ENCODE results near the gene SALL4.
"Not testable (repeated sequence)": the region's sequence is repeated elsewhere in the genome, so short reads cannot be mapped to it uniquely, and the experiment has no call there.

SALL4 gene

DNA sequence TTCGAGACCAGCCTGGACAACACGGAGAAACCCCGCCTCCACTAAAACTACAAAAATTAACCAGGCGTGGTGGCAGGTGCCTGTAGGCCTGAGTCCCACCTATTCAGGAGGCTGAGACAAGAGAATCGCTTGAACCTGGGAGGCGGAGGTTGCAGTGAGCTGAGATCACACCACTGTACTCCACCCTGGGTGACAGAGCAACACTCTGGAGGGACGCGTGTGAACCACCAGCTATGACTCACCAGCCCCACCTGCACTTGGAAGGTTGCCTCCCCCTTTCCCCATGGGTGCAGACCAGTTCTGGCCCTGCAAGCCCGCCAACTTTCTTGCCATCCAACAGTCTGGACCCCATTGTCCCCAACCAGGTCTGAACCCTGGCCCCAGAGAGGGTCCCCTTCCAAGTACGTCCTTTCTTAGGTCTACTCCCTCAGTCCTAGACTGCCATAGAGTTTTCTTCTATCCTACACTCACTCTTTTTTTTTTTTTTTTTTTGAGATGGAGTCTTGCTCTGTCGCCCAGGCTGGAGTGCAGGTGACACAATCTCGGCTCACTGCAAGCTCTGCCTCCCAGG is 63.4 kb downstream of the SALL4 start:
- H3K27ac ChIP-seq (ENCODE audit: insufficient read depth in 1 of 2, low read depth in 1 of 2, low read length in 2 of 2, poor library complexity in 1 of 2, severe bottlenecking in 2 of 2) = no peak overlapping the region
- no peaks in the 10 kb centered on the region for H3K9me3 ChIP-seq (ENCODE audit: control extremely low read depth in 1 of 5, control insufficient read depth in 4 of 5, insufficient read depth in 2 of 5, low read depth in 1 of 5, low read length in 4 of 5)
- no peaks in the 10 kb centered on the region for H3K4me1 ChIP-seq (ENCODE audit: control extremely low read depth in 1 of 4, control insufficient read depth in 4 of 4, insufficient read depth in 4 of 4, low read length in 3 of 4)
- H3K4me3 ChIP-seq (ENCODE audit: control insufficient read depth in 1 of 7, extremely low read depth in 1 of 7, insufficient read depth in 4 of 7, low read depth in 2 of 7, low read length in 6 of 7) = no peak overlapping the region
- DNase-seq = no peak
- ChIA-PET POLR2A (no interaction called here), CTCF (interaction anchor here (1.5 kb wide), 1 partner anchor 8 kb away, joined by 3 read pairs; no protein-coding TSS in a partner anchor)
- 97% methylated on average over 11 of the region's 12 CpGs for WGBS (ENCODE audit: insufficient coverage)
- no peaks in the 10 kb centered on the region for H3K27me3 ChIP-seq (replicated peaks in 2 of 5; ENCODE audit: control insufficient read depth in 4 of 5, insufficient read depth in 5 of 5, low read length in 4 of 5)
- H3K36me3 ChIP-seq (ENCODE audit: control insufficient read depth in 4 of 4, insufficient read depth in 4 of 4, low read length in 3 of 4) = peaks cover 0 to 2% (median 0%) of the 10 kb centered on the region in 4 experiments

DNA sequence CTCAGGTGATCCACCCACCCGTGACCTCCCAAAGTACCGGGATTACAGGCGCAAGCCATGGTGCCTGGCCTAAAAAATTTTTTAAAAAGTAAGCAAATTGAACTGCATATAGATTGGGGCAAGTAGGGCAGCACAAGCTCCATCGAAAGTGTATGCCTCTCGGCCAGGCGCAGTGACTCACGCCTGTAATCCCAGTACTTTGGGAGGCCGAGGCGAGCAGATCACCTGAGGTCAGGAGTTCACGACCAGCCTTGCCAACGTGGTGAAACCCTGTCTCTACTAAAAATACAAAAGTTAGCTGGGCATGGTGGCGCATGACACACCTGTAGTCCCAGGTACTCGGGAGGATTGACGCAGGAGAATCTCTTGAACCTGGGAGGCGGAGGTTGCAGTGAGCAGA is 64.1 kb downstream of the SALL4 start:
- H3K9me3 ChIP-seq (ENCODE audit: control extremely low read depth in 1 of 5, control insufficient read depth in 4 of 5, insufficient read depth in 2 of 5, low read depth in 1 of 5, low read length in 4 of 5); H3K36me3 ChIP-seq (ENCODE audit: control insufficient read depth in 4 of 4, insufficient read depth in 4 of 4, low read length in 3 of 4); DNase-seq; H3K4me1 ChIP-seq (ENCODE audit: control extremely low read depth in 1 of 4, control insufficient read depth in 4 of 4, insufficient read depth in 4 of 4, low read length in 3 of 4); H3K27ac ChIP-seq (ENCODE audit: insufficient read depth in 1 of 2, low read depth in 1 of 2, low read length in 2 of 2, poor library complexity in 1 of 2, severe bottlenecking in 2 of 2); H3K27me3 ChIP-seq (replicated peaks in 2 of 5; ENCODE audit: control insufficient read depth in 4 of 5, insufficient read depth in 5 of 5, low read length in 4 of 5); POLR2A ChIA-PET; H3K4me3 ChIP-seq (ENCODE audit: control insufficient read depth in 1 of 7, extremely low read depth in 1 of 7, insufficient read depth in 4 of 7, low read depth in 2 of 7, low read length in 6 of 7): not testable (repeated sequence)
- CTCF ChIA-PET = interaction anchor here (1.5 kb wide), 1 partner anchor 9 kb away, joined by 3 read pairs; no protein-coding TSS in a partner anchor
- WGBS (ENCODE audit: insufficient coverage) = 96% methylated on average over 14 of the region's 15 CpGs

DNA sequence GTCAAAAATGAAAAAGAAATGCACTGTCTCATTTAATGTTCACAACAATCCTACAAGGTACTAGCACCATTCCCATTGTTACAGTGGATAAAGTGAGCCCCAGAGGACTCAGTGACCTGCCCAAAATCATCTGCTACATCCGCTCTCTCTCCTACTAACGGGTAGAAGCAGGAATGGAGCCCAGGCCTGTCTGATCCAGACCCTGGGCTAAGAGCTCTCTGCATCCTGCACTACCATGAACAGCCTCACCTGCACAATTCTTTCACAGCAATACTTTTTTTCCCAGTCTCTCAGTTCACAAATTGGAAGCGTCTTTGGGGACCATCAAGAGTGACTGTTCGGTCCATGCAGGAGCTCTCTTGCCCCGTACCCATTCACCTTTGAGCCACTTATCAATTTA is 65.4 kb downstream of the SALL4 start:
- H3K27ac ChIP-seq (ENCODE audit: insufficient read depth in 1 of 2, low read depth in 1 of 2, low read length in 2 of 2, poor library complexity in 1 of 2, severe bottlenecking in 2 of 2) = no peak overlapping the region
- WGBS (ENCODE audit: insufficient coverage) = 80% methylated on average over 5 of the region's 5 CpGs
- H3K4me3 ChIP-seq (ENCODE audit: control insufficient read depth in 1 of 7, extremely low read depth in 1 of 7, insufficient read depth in 4 of 7, low read depth in 2 of 7, low read length in 6 of 7) = no peak overlapping the region
- CTCF ChIA-PET = interaction anchor here (1.1 kb wide), 1 partner anchor 11 kb away, joined by 4 read pairs; no protein-coding TSS in a partner anchor
- DNase-seq = no peak
- H3K27me3 ChIP-seq (replicated peaks in 2 of 5; ENCODE audit: control insufficient read depth in 4 of 5, insufficient read depth in 5 of 5, low read length in 4 of 5) = no peaks in the 10 kb centered on the region
- peaks cover 0 to 2% (median 0%) of the 10 kb centered on the region in 4 experiments for H3K36me3 ChIP-seq (ENCODE audit: control insufficient read depth in 4 of 4, insufficient read depth in 4 of 4, low read length in 3 of 4)
- POLR2A ChIA-PET = no interaction called here
- H3K9me3 ChIP-seq (ENCODE audit: control extremely low read depth in 1 of 5, control insufficient read depth in 4 of 5, insufficient read depth in 2 of 5, low read depth in 1 of 5, low read length in 4 of 5) = no peaks in the 10 kb centered on the region
- peaks cover 0 to 7% (median 5%) of the 10 kb centered on the region in 4 experiments for H3K4me1 ChIP-seq (ENCODE audit: control extremely low read depth in 1 of 4, control insufficient read depth in 4 of 4, insufficient read depth in 4 of 4, low read length in 3 of 4)

DNA sequence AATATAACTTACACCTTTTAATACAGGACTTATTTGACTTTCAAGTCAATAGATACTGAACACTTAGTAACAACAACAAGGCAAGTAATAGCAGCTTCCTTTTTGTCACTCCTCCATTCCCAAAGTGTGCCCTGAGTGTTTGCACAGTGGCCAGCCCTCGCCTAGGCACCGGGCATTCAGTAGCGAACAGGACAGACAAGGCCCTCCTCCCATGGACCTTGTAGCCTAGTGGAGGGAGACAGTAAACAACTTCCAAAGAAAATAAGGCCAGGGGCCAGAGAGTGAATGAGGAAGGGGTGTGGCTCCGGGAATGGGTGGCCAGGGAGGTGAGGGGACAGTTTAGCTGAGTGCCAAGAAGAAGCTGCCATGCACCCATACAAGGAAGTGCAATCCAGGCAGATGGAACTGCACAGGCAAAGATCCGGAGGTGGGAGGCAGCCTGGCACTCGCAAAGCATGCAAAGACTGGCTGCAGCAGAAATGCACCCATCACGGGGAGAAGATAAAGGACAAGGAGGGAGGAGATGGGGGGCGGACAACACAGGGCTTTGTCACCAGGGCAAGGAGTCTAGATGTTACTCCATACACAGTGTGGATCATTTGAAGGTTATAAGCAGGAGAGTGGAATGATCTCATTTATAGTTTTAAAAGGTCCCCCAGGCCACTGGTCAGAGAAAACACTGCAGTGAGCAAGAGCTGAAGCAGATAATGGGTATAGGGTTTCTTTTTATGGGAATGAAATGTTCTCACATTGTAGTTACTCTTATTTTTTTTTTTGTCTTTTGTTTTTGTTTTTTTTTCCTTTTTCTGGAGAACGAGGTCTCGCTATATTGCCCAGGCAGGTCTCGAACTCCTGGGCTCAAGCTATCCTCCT is 66.4 kb downstream of the SALL4 start:
- Histone ChIP-seq H3K36me3 (ENCODE audit: control insufficient read depth in 4 of 4, insufficient read depth in 4 of 4, low read length in 3 of 4) (peaks cover 0 to 2% (median 0%) of the 10 kb centered on the region in 4 experiments), H3K4me3 (ENCODE audit: control insufficient read depth in 1 of 7, extremely low read depth in 1 of 7, insufficient read depth in 4 of 7, low read depth in 2 of 7, low read length in 6 of 7) (no peak overlapping the region), H3K9me3 (ENCODE audit: control extremely low read depth in 1 of 5, control insufficient read depth in 4 of 5, insufficient read depth in 2 of 5, low read depth in 1 of 5, low read length in 4 of 5) (no peaks in the 10 kb centered on the region), H3K4me1 (ENCODE audit: control extremely low read depth in 1 of 4, control insufficient read depth in 4 of 4, insufficient read depth in 4 of 4, low read length in 3 of 4) (peaks cover 0 to 11% (median 9%) of the 10 kb centered on the region in 4 experiments), H3K27me3 (replicated peaks in 2 of 5; ENCODE audit: control insufficient read depth in 4 of 5, insufficient read depth in 5 of 5, low read length in 4 of 5) (no peaks in the 10 kb centered on the region), H3K27ac (ENCODE audit: insufficient read depth in 1 of 2, low read depth in 1 of 2, low read length in 2 of 2, poor library complexity in 1 of 2, severe bottlenecking in 2 of 2) (no peak overlapping the region)
- POLR2A ChIA-PET = interaction anchor here (0.6 kb wide), 1 partner anchor 427 kb away, joined by 3 read pairs; no protein-coding TSS in a partner anchor
- DNase-seq = no peak
- CTCF ChIA-PET = interaction anchor here (1.1 kb wide), 1 partner anchor 10 kb away, joined by 4 read pairs; no protein-coding TSS in a partner anchor
- WGBS (ENCODE audit: insufficient coverage) = 98% methylated on average over 8 of the region's 11 CpGs

DNA sequence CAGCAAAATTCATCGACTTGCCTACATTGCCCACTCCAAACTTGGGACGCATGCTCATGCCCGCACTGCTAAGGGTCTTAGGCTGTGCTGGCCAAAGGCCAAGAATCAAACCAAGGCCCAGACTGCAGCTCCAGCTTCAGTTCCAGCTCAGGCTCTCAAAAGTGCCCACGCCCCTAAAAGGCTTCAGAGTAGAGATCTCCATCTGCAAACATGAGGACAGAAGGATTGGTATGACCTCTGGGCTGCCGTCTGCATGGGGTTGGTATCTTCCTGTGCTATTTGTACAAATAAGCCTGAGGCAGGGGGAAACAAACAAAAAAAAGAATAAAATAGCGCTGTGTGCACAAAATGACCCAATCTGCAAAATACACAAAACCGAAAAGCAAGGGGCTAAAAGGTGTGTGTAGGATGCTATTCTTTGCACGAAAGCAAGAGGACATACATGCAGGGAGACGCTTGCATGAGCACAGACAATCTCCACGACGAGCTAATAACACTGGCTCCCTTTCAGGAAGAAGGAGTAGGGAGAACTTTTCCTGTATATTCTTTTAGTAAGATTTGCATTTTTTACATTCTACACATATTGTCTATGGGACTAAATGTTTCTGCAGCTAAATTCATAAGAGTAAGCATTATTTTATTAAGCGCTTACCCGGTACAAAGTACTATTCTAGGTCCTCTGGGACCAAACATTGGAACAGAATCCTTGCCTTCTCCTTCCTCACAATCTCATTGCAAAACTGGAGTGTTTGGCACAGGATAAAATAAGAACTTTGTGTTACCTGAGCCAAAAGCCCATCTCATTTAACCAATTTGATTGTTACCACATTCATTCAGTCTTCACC is 67.2 kb downstream of the SALL4 start:
- ChIA-PET POLR2A (interaction anchor here (0.6 kb wide), 1 partner anchor 428 kb away, joined by 3 read pairs; no protein-coding TSS in a partner anchor), CTCF (no interaction called here)
- peaks cover 0 to 11% (median 9%) of the 10 kb centered on the region in 4 experiments for H3K4me1 ChIP-seq (ENCODE audit: control extremely low read depth in 1 of 4, control insufficient read depth in 4 of 4, insufficient read depth in 4 of 4, low read length in 3 of 4)
- no peak overlapping the region for H3K27ac ChIP-seq (ENCODE audit: insufficient read depth in 1 of 2, low read depth in 1 of 2, low read length in 2 of 2, poor library complexity in 1 of 2, severe bottlenecking in 2 of 2)
- no peaks in the 10 kb centered on the region for H3K27me3 ChIP-seq (replicated peaks in 2 of 5; ENCODE audit: control insufficient read depth in 4 of 5, insufficient read depth in 5 of 5, low read length in 4 of 5)
- no peaks in the 10 kb centered on the region for H3K9me3 ChIP-seq (ENCODE audit: control extremely low read depth in 1 of 5, control insufficient read depth in 4 of 5, insufficient read depth in 2 of 5, low read depth in 1 of 5, low read length in 4 of 5)
- peaks cover 0 to 2% (median 0%) of the 10 kb centered on the region in 4 experiments for H3K36me3 ChIP-seq (ENCODE audit: control insufficient read depth in 4 of 4, insufficient read depth in 4 of 4, low read length in 3 of 4)
- no peak overlapping the region for H3K4me3 ChIP-seq (ENCODE audit: control insufficient read depth in 1 of 7, extremely low read depth in 1 of 7, insufficient read depth in 4 of 7, low read depth in 2 of 7, low read length in 6 of 7)
- 98% methylated on average over 8 of the region's 13 CpGs for WGBS (ENCODE audit: insufficient coverage)
- DNase-seq = no peak

DNA sequence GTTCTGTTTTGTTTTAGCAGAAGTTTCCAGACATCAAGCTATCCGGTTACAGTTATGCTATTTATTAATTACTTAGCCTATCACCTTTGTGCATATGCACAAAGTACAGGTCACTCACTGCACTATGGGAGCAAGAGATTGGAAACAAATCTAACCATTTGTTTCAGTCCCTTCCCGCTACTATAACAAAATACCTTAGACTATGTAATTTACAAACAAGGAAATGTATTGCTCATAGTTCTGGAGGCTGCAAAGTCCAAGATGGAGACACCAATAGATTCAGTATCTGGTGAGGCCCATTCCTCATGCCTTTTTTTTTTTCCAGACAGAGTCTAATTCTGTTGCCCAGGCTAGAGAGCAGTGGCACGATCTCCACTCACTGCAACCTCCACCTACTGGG is 69.3 kb downstream of the SALL4 start:
- Histone ChIP-seq H3K27ac (ENCODE audit: insufficient read depth in 1 of 2, low read depth in 1 of 2, low read length in 2 of 2, poor library complexity in 1 of 2, severe bottlenecking in 2 of 2) (no peak overlapping the region), H3K9me3 (ENCODE audit: control extremely low read depth in 1 of 5, control insufficient read depth in 4 of 5, insufficient read depth in 2 of 5, low read depth in 1 of 5, low read length in 4 of 5) (no peaks in the 10 kb centered on the region), H3K27me3 (replicated peaks in 2 of 5; ENCODE audit: control insufficient read depth in 4 of 5, insufficient read depth in 5 of 5, low read length in 4 of 5) (no peaks in the 10 kb centered on the region), H3K36me3 (ENCODE audit: control insufficient read depth in 4 of 4, insufficient read depth in 4 of 4, low read length in 3 of 4) (no peaks in the 10 kb centered on the region), H3K4me3 (ENCODE audit: control insufficient read depth in 1 of 7, extremely low read depth in 1 of 7, insufficient read depth in 4 of 7, low read depth in 2 of 7, low read length in 6 of 7) (no peak overlapping the region), H3K4me1 (ENCODE audit: control extremely low read depth in 1 of 4, control insufficient read depth in 4 of 4, insufficient read depth in 4 of 4, low read length in 3 of 4) (peaks cover 0 to 11% (median 9%) of the 10 kb centered on the region in 4 experiments)
- WGBS (ENCODE audit: insufficient coverage) = 67% methylated on average over 1 of the region's 3 CpGs
- no peak for DNase-seq
- POLR2A ChIA-PET = no interaction called here
- CTCF ChIA-PET = no interaction called here
